ENCODE data around the gene PTPN9.

DNA sequence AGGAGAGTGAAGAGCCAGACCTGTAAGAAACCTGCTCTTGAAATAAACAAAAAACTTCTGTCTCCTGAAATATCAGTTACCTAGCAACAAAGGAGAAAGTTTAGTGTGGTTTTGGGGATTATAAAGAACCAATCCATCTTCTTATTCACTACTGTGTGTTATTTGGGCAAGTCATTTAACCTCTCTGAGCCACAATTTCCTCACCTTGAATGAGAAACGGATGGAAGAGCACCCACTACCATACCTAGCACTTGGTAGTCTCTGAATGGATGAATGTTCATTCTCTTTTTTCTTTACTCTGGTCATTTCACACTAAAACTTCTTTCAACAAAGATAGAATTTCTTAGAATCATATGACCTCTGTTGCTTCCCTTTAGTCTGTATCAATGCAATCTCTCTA is 45.2 kb downstream of the PTPN9 start:
- TF ChIP-seq, protein P1, sequence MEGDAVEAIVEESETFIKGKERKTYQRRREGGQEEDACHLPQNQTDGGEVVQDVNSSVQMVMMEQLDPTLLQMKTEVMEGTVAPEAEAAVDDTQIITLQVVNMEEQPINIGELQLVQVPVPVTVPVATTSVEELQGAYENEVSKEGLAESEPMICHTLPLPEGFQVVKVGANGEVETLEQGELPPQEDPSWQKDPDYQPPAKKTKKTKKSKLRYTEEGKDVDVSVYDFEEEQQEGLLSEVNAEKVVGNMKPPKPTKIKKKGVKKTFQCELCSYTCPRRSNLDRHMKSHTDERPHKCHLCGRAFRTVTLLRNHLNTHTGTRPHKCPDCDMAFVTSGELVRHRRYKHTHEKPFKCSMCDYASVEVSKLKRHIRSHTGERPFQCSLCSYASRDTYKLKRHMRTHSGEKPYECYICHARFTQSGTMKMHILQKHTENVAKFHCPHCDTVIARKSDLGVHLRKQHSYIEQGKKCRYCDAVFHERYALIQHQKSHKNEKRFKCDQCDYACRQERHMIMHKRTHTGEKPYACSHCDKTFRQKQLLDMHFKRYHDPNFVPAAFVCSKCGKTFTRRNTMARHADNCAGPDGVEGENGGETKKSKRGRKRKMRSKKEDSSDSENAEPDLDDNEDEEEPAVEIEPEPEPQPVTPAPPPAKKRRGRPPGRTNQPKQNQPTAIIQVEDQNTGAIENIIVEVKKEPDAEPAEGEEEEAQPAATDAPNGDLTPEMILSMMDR (IDR thresholded peaks at IDR 0.05; ENCODE audit: low read depth, low read length) = no peak
- no peak for TF ChIP-seq EZH2phosphoT487 (IDR thresholded peaks at IDR 0.05; ENCODE audit: low read depth)

All from OCI-LY3 (cell line).